K562 (cell line): Measurements from ENCODE around the gene TSPAN3. TPM values are rescaled to one million over a fixed set of nuclear protein-coding genes. Genes with fewer than 3 reads are reported as not detected.

Source experiments
- ATAC-seq: fragments of 200-7000 bp; cut with Tn5 transposase; 3 replicates; pipeline ENCODE4 v1.9.1; 2020; ENCODE audit warnings: moderate library complexity
- BruUV-seq: library from RNA; stranded (reverse); fragments of 400-500 nt; replicated peaks from 2 replicates; lab custom pipeline; 2021; lab: Mats Ljungman, UMichigan
- CTCF ChIA-PET: fragments of 300-600 bp; formaldehyde crosslinking; extraction: SDS; loops from one replicate; lab custom pipeline; 2021; ENCODE audit warnings: low intra/inter-chr PET ratio; lab: Yijun Ruan, JAX
- POLR2A ChIA-PET: fragments of 300-600, 350-650 bp; sonication (Branson Sonifier 250); formaldehyde crosslinking; extraction: SDS; loops from one replicate; lab custom pipeline; 2021; ENCODE audit warnings: antibody characterized with exemption, inconsistent platforms; lab: Yijun Ruan, JAX
- DNase-seq, 4 experiments: peaks; one replicate each; pipeline versions ENCODE4 v3.0.0 to v3.0.0-alpha.2; 2011 to 2018; ENCODE audit warnings: low spot score in 3 of 4, mixed read lengths in 3 of 4; ENCODE audit errors: extremely low read depth in 1 of 4
- FAIRE-seq: peaks from 2 replicates; lab custom pipeline; 2011; peaks lifted over from hg19 to GRCh38; lab: Jason Lieb, UNC
- H2AFZ ChIP-seq: 2 replicates; pipeline ENCODE4 v1.6.0; 2011; ENCODE audit warnings: low read depth, low read length, control low read depth, inconsistent platforms
- H3K27ac ChIP-seq: fragments of 200-600 bp; 3 replicates; pipeline ENCODE4 v1.8.0; 2011; ENCODE audit warnings: low read depth, mild to moderate bottlenecking, control low read depth, inconsistent platforms, low read length, moderate library complexity, mixed read lengths; ENCODE audit errors: extremely low read depth
- H3K27me3 ChIP-seq, 2 experiments: fragments of 300-600 bp in 1 of 2; 2 replicates in 1 of 2; 3 replicates in 1 of 2; pipeline versions ENCODE4 v1.6.0 to v1.8.0; 2011; ENCODE audit warnings: inconsistent platforms in 2 of 2, low read length in 2 of 2, mild to moderate bottlenecking in 1 of 2, mixed read lengths in 1 of 2, moderate library complexity in 1 of 2; ENCODE audit not compliant: control insufficient read depth in 2 of 2, insufficient read depth in 2 of 2
- H3K36me3 ChIP-seq: fragments of 300-600 bp; 3 replicates; pipeline ENCODE4 v1.8.0; 2011; ENCODE audit warnings: mild to moderate bottlenecking, low read length, inconsistent platforms; ENCODE audit not compliant: control insufficient read depth, insufficient read depth
- H3K4me1 ChIP-seq, 2 experiments: fragments of 200-600 bp in 1 of 2; replicated peaks in 1 of 2; 2 replicates in 1 of 2; 3 replicates in 1 of 2; pipeline versions ENCODE4 v1.5.1 to v1.8.0; 2011; ENCODE audit warnings: inconsistent platforms in 2 of 2, low read length in 2 of 2, mild to moderate bottlenecking in 1 of 2, mixed read lengths in 1 of 2, moderate library complexity in 1 of 2; ENCODE audit not compliant: control insufficient read depth in 2 of 2, insufficient read depth in 2 of 2
- H3K4me2 ChIP-seq: 2 replicates; pipeline ENCODE4 v1.6.1; 2011; ENCODE audit warnings: low read length, control low read depth, inconsistent platforms, mixed read lengths; ENCODE audit not compliant: insufficient read depth
- H3K4me3 ChIP-seq: fragments of 200-600 bp; sonication (generic), shearing (Covaris generic); 2 replicates; pipeline ENCODE4 v1.5.1; 2016; ENCODE audit warnings: control low read depth, inconsistent platforms
- H3K79me2 ChIP-seq: fragments of 200-600 bp; 3 replicates; pipeline ENCODE4 v1.8.0; 2011; ENCODE audit warnings: low read length, inconsistent platforms; ENCODE audit not compliant: control insufficient read depth, insufficient read depth
- H3K9ac ChIP-seq, 2 experiments: 2 replicates each; pipeline versions ENCODE4 v1.6.0 to v1.6.1; 2011; ENCODE audit warnings: low read depth in 2 of 2, low read length in 2 of 2, control low read depth in 1 of 2, inconsistent platforms in 1 of 2, mild to moderate bottlenecking in 1 of 2, mixed read lengths in 1 of 2; ENCODE audit not compliant: insufficient read depth in 1 of 2
- H3K9me1 ChIP-seq: one replicate; pipeline ENCODE4 v1.6.0; 2011; ENCODE audit warnings: inconsistent platforms, mild to moderate bottlenecking, low read length, moderate library complexity; ENCODE audit not compliant: control insufficient read depth, insufficient read depth
- H3K9me3 ChIP-seq: replicated peaks from 2 replicates; pipeline ENCODE4 v1.5.1; 2011; ENCODE audit warnings: low read depth, low read length, inconsistent platforms; ENCODE audit not compliant: control insufficient read depth, insufficient read depth
- H4K20me1 ChIP-seq: replicated peaks from 2 replicates; pipeline ENCODE4 v1.6.1; 2011; ENCODE audit warnings: low read length, inconsistent platforms, mixed read lengths; ENCODE audit not compliant: control insufficient read depth, insufficient read depth
- FOXO4 ChIP-seq: fragments of 450-650 bp; formaldehyde crosslinking; IDR thresholded peaks from 2 replicates; pipeline ENCODE4 v1.4.0; 2020; ENCODE audit warnings: mild to moderate bottlenecking, moderate library complexity
- KDM4B ChIP-seq, 2 experiments: fragments of 450-650 bp in 1 of 2; sonication (generic) in 1 of 2; IDR thresholded peaks; 2 replicates each; pipeline ENCODE4 v1.6.1; 2016 to 2017; ENCODE audit warnings: borderline replicate concordance in 2 of 2, antibody characterized with exemption in 1 of 2, low read depth in 1 of 2, mild to moderate bottlenecking in 1 of 2
- MXI1 ChIP-seq: IDR thresholded peaks from 2 replicates; pipeline ENCODE4 v1.6.1; 2011; ENCODE audit warnings: low read depth, mild to moderate bottlenecking, improper control_type of control experiment, low read length
- POLR2AphosphoS2 ChIP-seq: IDR thresholded peaks from 2 replicates; pipeline ENCODE4 v1.6.1; 2012; ENCODE audit warnings: low read length, improper control_type of control experiment
- POLR2G ChIP-seq: fragments of 200-400 bp; formaldehyde crosslinking; IDR thresholded peaks from 2 replicates; pipeline ENCODE4 v1.6.1; 2017; ENCODE audit warnings: low read depth, mild to moderate bottlenecking, antibody characterized with exemption, low read length, moderate library complexity
- WGBS: fragments of 100-300 bp; shearing (Covaris generic); methylation state at CpG from one replicate; pipeline ENCODE4 v1.1.6; 2016; ENCODE audit warnings: low coverage, mixed read lengths; ENCODE audit not compliant: insufficient coverage; ENCODE audit errors: missing lambda C conversion rate; 5-methylcytosine and 5-hydroxymethylcytosine counted together
- in situ Hi-C: fragments of 300-500 bp; cut with MboI; formaldehyde crosslinking; loops from 4 replicates; pipeline ENCODE4 v1.15.0; 2018; ENCODE audit warnings: inconsistent platforms, mixed read lengths
- intact Hi-C: fragments of 100-400 bp; cut with micrococcal nuclease; formaldehyde crosslinking; loops from 2 replicates; pipeline ENCODE4 v1.14.2; 2022
- polyA plus RNA-seq, 8 experiments: library from polyadenylated mRNA; depleted of rRNA in 4 of 8; stranded (reverse) in 5 of 8; unstranded in 3 of 8; fragments of >200 nt; fragmentation: Nextera tagmentation in 2 of 8; fragmentation: Illumina TruSeq in 1 of 8; extraction: Ambion mirVana in 2 of 8; extraction: Trizol in 1 of 8; gene quantifications; 2 replicates each; pipeline versions ENCODE4 v1.2.1 to v1.2.3, GENCODE V29; 2011 to 2014; ENCODE audit warnings: inconsistent platforms in 1 of 8, missing spikeins in 1 of 8
- total RNA-seq, 7 experiments: library from RNA; depleted of rRNA in 6 of 7; stranded (reverse); fragments of >200 nt in 6 of 7; fragmentation: Illumina TruSeq in 2 of 7; extraction: Trizol in 2 of 7; gene quantifications; 2 replicates each; pipeline versions ENCODE4 v1.2.1 to v1.2.3, GENCODE V29; 2011 to 2021; ENCODE audit warnings: low replicate concordance in 1 of 7

TSPAN3 gene
- total and polyA plus RNA-seq, 9 of the 15 experiments (the other 6 are each of a cell fraction or from before 2014, with no cell fraction given), result 14.3 to 144 (median 71.1) TPM

- TF ChIP-seq KDM4B (IDR thresholded peaks at IDR 0.05; ENCODE audit: borderline replicate concordance in 2 of 2, low read depth in 1 of 2), result no peak
- TF ChIP-seq FOXO4 (CRISPR knock-in tag), result no peak
Measured at GRCh38 chr15:77036537-77037387, 34.1 kb downstream of the TSPAN3 start (continued).

- POLR2A ChIA-PET, result interaction anchor here (0.6 kb wide), 2 partner anchors 28 to 271 kb away, joined by 3 read pairs; no protein-coding TSS in a partner anchor
- BruUV-seq, result no TSS peak
- Histone ChIP-seq H3K9me1 (peaks cover 4% of the 10 kb centered on the region), H3K4me1 (peaks cover 0 to 27% of the 10 kb centered on the region in 2 experiments; a peak in 1 of 5 replicates), H3K9ac (no peak overlapping the region), H3K27ac (no peak overlapping the region), H3K9me3 (no peaks in the 10 kb centered on the region), H3K4me3 (no peak overlapping the region), H3K36me3 (0 out of 3 replicates have a peak, but pooled peaks cover 4% of the 10 kb centered on the region), H2AFZ (no peak overlapping the region), H3K4me2 (no peak overlapping the region), H3K79me2 (no peaks in the 10 kb centered on the region), H3K27me3 (no peaks in the 10 kb centered on the region), H4K20me1 (no peaks in the 10 kb centered on the region)
- in situ Hi-C loops (no loop called here), intact Hi-C loops (no loop called here)
- CTCF ChIA-PET, result no interaction called here
- DNase-seq, result no peak
- no peak for FAIRE-seq
- no peak for ATAC-seq
- TF ChIP-seq POLR2AphosphoS2 (0 out of 2 replicates have a peak, but pooled peaks have one; percentile 43), POLR2G (peak; percentile 50; the same call in 1 of the 2 replicates), MXI1 (no peak)
- WGBS, result 72% methylated on average over 13 of the region's 13 CpGs
Measured at GRCh38 chr15:77035999-77036471, 34.9 kb downstream of the TSPAN3 start.
